Loucy (cell line): ENCODE data around the gene GABRA4.

ENCODE experiments used
- H2AFZ ChIP-seq: fragments of 200-600 bp; sonication (generic); 2 replicates; pipeline ENCODE4 v1.6.0; 2016; ENCODE audit warnings: antibody characterized with exemption, mild to moderate bottlenecking, low read length, moderate library complexity
- H3F3A ChIP-seq: fragments of 200-600 bp; 2 replicates; pipeline ENCODE4 v1.6.0; 2016; ENCODE audit warnings: antibody characterized with exemption, low read depth, mild to moderate bottlenecking
- H3K27me3 ChIP-seq: fragments of 200-600 bp; sonication (generic); 2 replicates; pipeline ENCODE4 v1.6.1; 2014; ENCODE audit warnings: low read length, mild to moderate bottlenecking; ENCODE audit not compliant: insufficient read depth, poor library complexity, severe bottlenecking
- H3K36me3 ChIP-seq: fragments of 200-600 bp; sonication (generic); 2 replicates; pipeline ENCODE4 v1.6.1; 2016; ENCODE audit warnings: low read length; ENCODE audit not compliant: insufficient read depth
- H3K4me1 ChIP-seq: fragments of 200-600 bp; sonication (generic); 2 replicates; pipeline ENCODE4 v1.5.1; 2014; ENCODE audit warnings: low read length, mild to moderate bottlenecking; ENCODE audit not compliant: insufficient read depth, poor library complexity, severe bottlenecking
- H3K4me2 ChIP-seq: fragments of 200-600 bp; sonication (generic); 2 replicates; pipeline ENCODE4 v1.6.0; 2014; ENCODE audit warnings: antibody characterized with exemption, low read length, low read depth, mild to moderate bottlenecking; ENCODE audit not compliant: poor library complexity, severe bottlenecking
- H3K4me3 ChIP-seq: fragments of 200-600 bp; sonication (generic); 2 replicates; pipeline ENCODE4 v1.5.1; 2014; ENCODE audit warnings: low read length, mild to moderate bottlenecking, mixed read lengths; ENCODE audit not compliant: poor library complexity, severe bottlenecking
- H3K79me2 ChIP-seq: fragments of 200-600 bp; sonication (generic); 2 replicates; pipeline ENCODE4 v1.6.1; 2014; ENCODE audit warnings: low read length; ENCODE audit not compliant: insufficient read depth
- H3K9ac ChIP-seq: fragments of 200-600 bp; sonication (generic); 2 replicates; pipeline ENCODE4 v1.6.0; 2014; ENCODE audit warnings: mild to moderate bottlenecking, low read depth, low read length, moderate library complexity; ENCODE audit not compliant: poor library complexity, severe bottlenecking
- H3K9me2 ChIP-seq: fragments of 200-600 bp; sonication (generic); replicated peaks from 2 replicates; pipeline ENCODE4 v1.6.1; 2016; ENCODE audit warnings: low read depth, low read length, mixed read lengths
- H3K9me3 ChIP-seq: fragments of 200-600 bp; sonication (generic); 2 replicates; pipeline ENCODE4 v1.6.1; 2014; ENCODE audit warnings: mild to moderate bottlenecking, antibody characterized with exemption, low read length, low read depth; ENCODE audit not compliant: insufficient read depth
- H4K20me1 ChIP-seq: fragments of 200-600 bp; sonication (generic); 2 replicates; pipeline ENCODE4 v1.6.0; 2014; ENCODE audit warnings: antibody characterized with exemption, low read length, mild to moderate bottlenecking; ENCODE audit not compliant: insufficient read depth, poor library complexity, severe bottlenecking
- EZH2phosphoT487 ChIP-seq: fragments of 200-600 bp; IDR thresholded peaks from 2 replicates; pipeline ENCODE4 v1.6.1; 2018; ENCODE audit warnings: antibody characterized with exemption, mild to moderate bottlenecking, moderate library complexity, borderline replicate concordance
- TF ChIP-seq, protein P1 (sequence below): fragments of 200-600 bp; sonication (generic); conservative IDR thresholded peaks from 2 replicates; pipeline ENCODE4 v1.5.1; 2014; ENCODE audit warnings: mild to moderate bottlenecking, antibody characterized with exemption, low read length

The GABRA4 gene

DNA sequence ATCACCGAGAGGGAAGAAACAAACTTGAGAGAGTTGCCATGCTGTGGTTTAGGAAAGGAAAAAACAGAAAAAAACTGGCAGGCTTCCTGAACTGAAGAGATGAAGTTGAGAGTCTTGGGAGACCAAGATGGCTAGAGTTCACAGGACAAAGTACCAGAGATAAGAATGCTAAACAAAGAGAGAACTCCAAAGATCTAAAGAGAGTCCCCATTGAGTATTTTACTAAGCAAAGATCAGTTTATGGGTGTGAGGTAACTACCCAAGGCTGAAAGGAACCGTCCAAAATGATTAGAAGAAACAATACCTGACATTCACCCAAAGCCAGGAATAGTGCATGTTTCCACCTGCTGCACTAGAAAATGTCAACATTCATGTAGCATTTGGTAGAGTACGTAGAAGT lies 62.5 kb downstream of the GABRA4 start:
- Histone ChIP-seq H3K36me3 (no peaks in the 10 kb centered on the region), H3K79me2 (no peaks in the 10 kb centered on the region), H4K20me1 (no peaks in the 10 kb centered on the region), H2AFZ (no peak overlapping the region), H3K4me3 (no peak overlapping the region), H3K9me2 (no peaks in the 10 kb centered on the region), H3K27me3 (peaks cover 10% of the 10 kb centered on the region), H3F3A (no peaks in the 10 kb centered on the region), H3K9ac (no peak overlapping the region), H3K9me3 (no peaks in the 10 kb centered on the region), H3K4me1 (no peaks in the 10 kb centered on the region), H3K4me2 (no peak overlapping the region)
- TF ChIP-seq EZH2phosphoT487 = no peak
- TF ChIP-seq, protein P1, sequence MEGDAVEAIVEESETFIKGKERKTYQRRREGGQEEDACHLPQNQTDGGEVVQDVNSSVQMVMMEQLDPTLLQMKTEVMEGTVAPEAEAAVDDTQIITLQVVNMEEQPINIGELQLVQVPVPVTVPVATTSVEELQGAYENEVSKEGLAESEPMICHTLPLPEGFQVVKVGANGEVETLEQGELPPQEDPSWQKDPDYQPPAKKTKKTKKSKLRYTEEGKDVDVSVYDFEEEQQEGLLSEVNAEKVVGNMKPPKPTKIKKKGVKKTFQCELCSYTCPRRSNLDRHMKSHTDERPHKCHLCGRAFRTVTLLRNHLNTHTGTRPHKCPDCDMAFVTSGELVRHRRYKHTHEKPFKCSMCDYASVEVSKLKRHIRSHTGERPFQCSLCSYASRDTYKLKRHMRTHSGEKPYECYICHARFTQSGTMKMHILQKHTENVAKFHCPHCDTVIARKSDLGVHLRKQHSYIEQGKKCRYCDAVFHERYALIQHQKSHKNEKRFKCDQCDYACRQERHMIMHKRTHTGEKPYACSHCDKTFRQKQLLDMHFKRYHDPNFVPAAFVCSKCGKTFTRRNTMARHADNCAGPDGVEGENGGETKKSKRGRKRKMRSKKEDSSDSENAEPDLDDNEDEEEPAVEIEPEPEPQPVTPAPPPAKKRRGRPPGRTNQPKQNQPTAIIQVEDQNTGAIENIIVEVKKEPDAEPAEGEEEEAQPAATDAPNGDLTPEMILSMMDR = no peak

DNA sequence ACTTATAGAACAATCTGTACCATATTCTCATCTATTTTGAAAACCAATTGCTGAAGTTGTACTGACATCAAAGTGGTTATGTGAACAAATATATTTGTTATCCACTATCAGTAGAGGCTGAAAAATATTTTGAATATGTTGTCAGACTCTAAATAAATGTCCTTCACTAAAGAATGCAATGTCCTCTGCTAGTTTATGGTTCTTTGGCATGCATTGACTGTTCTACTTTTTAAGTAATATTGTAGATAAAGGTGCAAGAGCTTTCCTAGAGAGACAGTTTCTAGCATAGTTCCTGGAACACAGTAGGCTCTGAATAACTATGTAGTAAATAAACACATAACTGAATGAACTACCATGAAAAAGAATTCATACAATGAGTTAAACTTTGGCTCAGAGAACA lies 66.2 kb downstream of the GABRA4 start:
- Histone ChIP-seq H3K36me3 (no peaks in the 10 kb centered on the region), H3F3A (no peaks in the 10 kb centered on the region), H3K4me1 (no peaks in the 10 kb centered on the region), H3K4me2 (no peak overlapping the region), H3K9me3 (no peaks in the 10 kb centered on the region), H3K79me2 (no peaks in the 10 kb centered on the region), H2AFZ (no peak overlapping the region), H3K9ac (no peak overlapping the region), H3K4me3 (no peak overlapping the region), H3K27me3 (peaks cover 10% of the 10 kb centered on the region), H3K9me2 (no peaks in the 10 kb centered on the region), H4K20me1 (no peaks in the 10 kb centered on the region)
- TF ChIP-seq, protein P1 = no peak
- TF ChIP-seq EZH2phosphoT487 = no peak

DNA sequence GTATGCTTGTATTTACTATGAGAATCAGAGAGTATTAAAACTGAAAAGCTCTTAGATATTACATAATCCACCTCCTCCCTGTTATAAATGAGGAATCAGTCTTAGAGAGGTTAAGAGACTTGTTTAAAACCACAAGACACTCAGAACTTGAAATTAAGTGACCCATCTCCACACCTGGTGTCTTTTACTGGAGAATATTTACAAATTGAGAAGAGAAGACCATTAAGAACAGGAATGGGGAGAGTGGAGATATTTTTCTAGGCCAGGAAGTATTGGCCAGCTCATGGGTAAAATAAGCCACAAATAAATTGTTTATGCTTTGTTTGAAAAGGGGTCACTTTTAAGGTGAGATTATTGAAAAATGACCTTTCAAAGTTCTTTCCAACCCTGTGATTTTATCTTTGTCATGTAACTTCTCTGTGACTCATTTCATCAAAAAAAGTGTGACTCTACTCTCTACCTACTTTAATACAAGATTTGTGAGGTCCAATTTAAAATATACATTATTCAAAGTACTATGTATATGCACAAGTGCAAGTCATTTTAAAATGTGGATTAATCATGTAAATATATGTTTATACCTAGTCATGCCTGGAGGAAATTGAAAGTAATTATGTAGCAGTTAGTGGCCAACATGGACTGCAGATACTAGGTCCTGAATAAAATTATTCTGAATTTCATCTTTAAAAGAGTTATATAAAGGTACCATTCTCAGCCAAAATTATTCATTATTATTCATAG lies 68.4 kb downstream of the GABRA4 start:
- Histone ChIP-seq H2AFZ (no peak overlapping the region), H3K36me3 (no peaks in the 10 kb centered on the region), H3K9me3 (no peaks in the 10 kb centered on the region), H4K20me1 (no peaks in the 10 kb centered on the region), H3K4me2 (no peak overlapping the region), H3F3A (no peaks in the 10 kb centered on the region), H3K4me1 (no peaks in the 10 kb centered on the region), H3K27me3 (peaks cover 10% of the 10 kb centered on the region), H3K4me3 (no peak overlapping the region), H3K79me2 (no peaks in the 10 kb centered on the region), H3K9ac (no peak overlapping the region), H3K9me2 (no peaks in the 10 kb centered on the region)
- no peak for TF ChIP-seq EZH2phosphoT487
- TF ChIP-seq, protein P1 = no peak
